OCI-LY7 (cell line): ENCODE measurements around the gene FHOD3.

ENCODE experiments used
- CTCF ChIP-seq: fragments of 200-600 bp; sonication (generic); conservative IDR thresholded peaks from 2 replicates; pipeline ENCODE4 v1.5.1; 2014; ENCODE audit warnings: mild to moderate bottlenecking, antibody characterized with exemption, low read length, moderate library complexity, mixed read lengths
- EZH2phosphoT487 ChIP-seq: fragments of 200-600 bp; sonication (generic); IDR thresholded peaks from 2 replicates; pipeline ENCODE4 v1.6.1; 2018; ENCODE audit warnings: low read depth, borderline replicate concordance, mild to moderate bottlenecking, mixed run types, antibody characterized with exemption, low read length, moderate library complexity, mixed read lengths

- TF ChIP-seq CTCF = no peak
- TF ChIP-seq EZH2phosphoT487 = no peak
Measured at GRCh38 chr18:36350251-36350651, 52.7 kb downstream of the FHOD3 start.
